ENCODE results near the gene TEAD2.

The TEAD2 gene

GRCh38 chr19:49403404-49404187 is 41.4 kb upstream of the TEAD2 start:
- TF ChIP-seq CTCF (IDR thresholded peaks at IDR 0.05; ENCODE audit: low read length) (no peak), EZH2 (IDR thresholded peaks at IDR 0.05; ENCODE audit: borderline replicate concordance, low read length) (no peak)
- H3K27me3 ChIP-seq (ENCODE audit: insufficient read depth, low read length), result no peaks in the 10 kb centered on the region
- H3K9ac ChIP-seq (ENCODE audit: low read length), result peak overlapping the region; percentile 50; the same call in 1 of the 2 replicates
- H3K4me3 ChIP-seq (ENCODE audit: low read depth, low read length, poor library complexity, severe bottlenecking), result no peak overlapping the region
- H4K20me1 ChIP-seq (ENCODE audit: insufficient read depth, low read length), result no peaks in the 10 kb centered on the region
- H3K9me3 ChIP-seq (ENCODE audit: low read length), result no peaks in the 10 kb centered on the region
- no peaks in the 10 kb centered on the region for H3K36me3 ChIP-seq (ENCODE audit: insufficient read depth, low read length)
- H3K4me2 ChIP-seq (ENCODE audit: low read length), result peak overlapping the region; percentile 42
- no peaks in the 10 kb centered on the region for H3K9me2 ChIP-seq (ENCODE audit: low read depth, low read length)
- no peak overlapping the region for H2AFZ ChIP-seq (ENCODE audit: low read length)
- no peaks in the 10 kb centered on the region for H3F3A ChIP-seq (ENCODE audit: insufficient read depth, low read length)
- H3K4me1 ChIP-seq (ENCODE audit: insufficient read depth, low read length, severe bottlenecking), result peaks cover 29% of the 10 kb centered on the region
- peak overlapping the region; percentile 90 for H3K27ac ChIP-seq (ENCODE audit: low read depth, low read length, poor library complexity, severe bottlenecking)
- no peaks in the 10 kb centered on the region for H3K79me2 ChIP-seq (ENCODE audit: insufficient read depth, low read length)

GRCh38 chr19:49400029-49400428 is 37.8 kb upstream of the TEAD2 start:
- Histone ChIP-seq H3K27me3 (ENCODE audit: insufficient read depth, low read length) (no peaks in the 10 kb centered on the region), H3K4me3 (ENCODE audit: low read depth, low read length, poor library complexity, severe bottlenecking) (no peak overlapping the region), H3K4me2 (ENCODE audit: low read length) (no peak overlapping the region), H3K9me2 (ENCODE audit: low read depth, low read length) (no peaks in the 10 kb centered on the region), H4K20me1 (ENCODE audit: insufficient read depth, low read length) (no peaks in the 10 kb centered on the region), H3K4me1 (ENCODE audit: insufficient read depth, low read length, severe bottlenecking) (peaks cover 19% of the 10 kb centered on the region), H3K27ac (ENCODE audit: low read depth, low read length, poor library complexity, severe bottlenecking) (no peak overlapping the region), H2AFZ (ENCODE audit: low read length) (no peak overlapping the region), H3K9me3 (ENCODE audit: low read length) (no peaks in the 10 kb centered on the region), H3K79me2 (ENCODE audit: insufficient read depth, low read length) (no peaks in the 10 kb centered on the region), H3K9ac (ENCODE audit: low read length) (no peak overlapping the region), H3K36me3 (ENCODE audit: insufficient read depth, low read length) (no peaks in the 10 kb centered on the region), H3F3A (ENCODE audit: insufficient read depth, low read length) (no peaks in the 10 kb centered on the region)
- TF ChIP-seq EZH2 (IDR thresholded peaks at IDR 0.05; ENCODE audit: borderline replicate concordance, low read length) (no peak), CTCF (IDR thresholded peaks at IDR 0.05; ENCODE audit: low read length) (no peak)

GRCh38 chr19:49398931-49399330 is 36.7 kb upstream of the TEAD2 start:
- Histone ChIP-seq H3K9me2 (ENCODE audit: low read depth, low read length) (no peaks in the 10 kb centered on the region), H3K9me3 (ENCODE audit: low read length) (no peaks in the 10 kb centered on the region), H3K4me2 (ENCODE audit: low read length) (no peak overlapping the region), H3K27ac (ENCODE audit: low read depth, low read length, poor library complexity, severe bottlenecking) (no peak overlapping the region), H3K4me1 (ENCODE audit: insufficient read depth, low read length, severe bottlenecking) (peaks cover 14% of the 10 kb centered on the region), H3F3A (ENCODE audit: insufficient read depth, low read length) (no peaks in the 10 kb centered on the region), H3K9ac (ENCODE audit: low read length) (no peak overlapping the region), H4K20me1 (ENCODE audit: insufficient read depth, low read length) (no peaks in the 10 kb centered on the region), H3K4me3 (ENCODE audit: low read depth, low read length, poor library complexity, severe bottlenecking) (no peak overlapping the region), H2AFZ (ENCODE audit: low read length) (no peak overlapping the region), H3K27me3 (ENCODE audit: insufficient read depth, low read length) (no peaks in the 10 kb centered on the region), H3K36me3 (ENCODE audit: insufficient read depth, low read length) (no peaks in the 10 kb centered on the region), H3K79me2 (ENCODE audit: insufficient read depth, low read length) (no peaks in the 10 kb centered on the region)
- no peak for TF ChIP-seq EZH2 (IDR thresholded peaks at IDR 0.05; ENCODE audit: borderline replicate concordance, low read length)
- TF ChIP-seq CTCF (IDR thresholded peaks at IDR 0.05; ENCODE audit: low read length), result no peak
